ENCODE measurements around the gene TOP1. TPM values are rescaled to one million over a fixed set of nuclear protein-coding genes. Genes with fewer than 3 reads are reported as not detected.
A peak's percentile ranks its signal among the peaks of the same experiment; 100 is the strongest.

The TOP1 gene
- total RNA-seq, 1 donor from 2014 or later = 62.7 TPM

GRCh38 chr20:41167481-41168253 lies 139.0 kb downstream of the TOP1 start:
- H3K36me3 Mint-ChIP-seq (ENCODE audit: low read depth) = peaks cover 84% of the 10 kb centered on the region
- POLR2A ChIA-PET = interaction anchor here (0.5 to 0.9 kb wide), 2 partner anchors 8 to 124 kb away, joined by 3 to 4 read pairs; no protein-coding TSS in a partner anchor
- H3K9me3 Mint-ChIP-seq = no peaks in the 10 kb centered on the region
- no peak overlapping the region for H3K27ac Mint-ChIP-seq
- CTCF ChIA-PET = interaction anchor here (9.7 kb wide), 1 partner anchor 173 kb away, joined by 161 read pairs; the partner anchor contains the start of gene LPIN3
- H3K4me1 Mint-ChIP-seq = peaks cover 11% of the 10 kb centered on the region
- no peaks in the 10 kb centered on the region for H3K27me3 Mint-ChIP-seq
- TF ChIP-seq CTCF (IDR thresholded peaks at IDR 0.05) = no peak
- no peak overlapping the region for H3K4me3 Mint-ChIP-seq
- DNase-seq (no peak), ATAC-seq (ENCODE audit: low read depth) (peak; percentile 25)
- intact Hi-C loops (cut with micrococcal nuclease) = no loop called here

- H3K36me3 Mint-ChIP-seq (ENCODE audit: low read depth) = peaks cover 84% of the 10 kb centered on the region
- no peaks in the 10 kb centered on the region for H3K27me3 Mint-ChIP-seq
- CTCF ChIA-PET = interaction anchor here (1.4 to 9.7 kb wide), 2 partner anchors 33 to 172 kb away, joined by 5 to 161 read pairs; partner anchors contain the start of gene LPIN3
- H3K4me1 Mint-ChIP-seq = peaks cover 10% of the 10 kb centered on the region
- no peak for ATAC-seq (ENCODE audit: low read depth)
- POLR2A ChIA-PET = interaction anchor here (0.9 kb wide), 1 partner anchor 9 kb away, joined by 3 read pairs; no protein-coding TSS in a partner anchor
- no peak for TF ChIP-seq CTCF (IDR thresholded peaks at IDR 0.05)
- intact Hi-C loops (cut with micrococcal nuclease) = no loop called here
- H3K9me3 Mint-ChIP-seq = no peaks in the 10 kb centered on the region
- no peak for DNase-seq
- no peak overlapping the region for H3K4me3 Mint-ChIP-seq
- no peak overlapping the region for H3K27ac Mint-ChIP-seq
Measured at GRCh38 chr20:41168281-41169161, 139.9 kb downstream of the TOP1 start.

- POLR2A ChIA-PET = no interaction called here
- H3K4me1 Mint-ChIP-seq = peaks cover 10% of the 10 kb centered on the region
Measured at GRCh38 chr20:41169162-41169690, 140.6 kb downstream of the TOP1 start.

GRCh38 chr20:41169791-41170351 lies 141.2 kb downstream of the TOP1 start:
- Mint-ChIP-seq H3K36me3 (ENCODE audit: low read depth) (peaks cover 84% of the 10 kb centered on the region), H3K9me3 (no peaks in the 10 kb centered on the region), H3K27ac (no peak overlapping the region), H3K4me1 (peaks cover 10% of the 10 kb centered on the region), H3K4me3 (no peak overlapping the region), H3K27me3 (no peaks in the 10 kb centered on the region)
- ATAC-seq (ENCODE audit: low read depth) (no peak), DNase-seq (no peak)
- ChIA-PET CTCF (interaction anchor here (1.4 to 9.7 kb wide), 2 partner anchors 35 to 171 kb away, joined by 5 to 161 read pairs; partner anchors contain the start of gene LPIN3), POLR2A (no interaction called here)
- no peak for TF ChIP-seq CTCF (IDR thresholded peaks at IDR 0.05)
- intact Hi-C loops (cut with micrococcal nuclease) = loop anchor here (5.0 kb wide), 1 partner anchor 77 kb away; no protein-coding TSS in a partner anchor

More at GRCh38 chr20:41169162-41169690, 140.6 kb downstream of the TOP1 start:
- no peak for TF ChIP-seq CTCF (IDR thresholded peaks at IDR 0.05)
- Mint-ChIP-seq H3K9me3 (no peaks in the 10 kb centered on the region), H3K4me3 (no peak overlapping the region), H3K36me3 (ENCODE audit: low read depth) (peaks cover 84% of the 10 kb centered on the region), H3K27ac (no peak overlapping the region), H3K27me3 (no peaks in the 10 kb centered on the region)
- intact Hi-C loops (cut with micrococcal nuclease) = no loop called here
- ATAC-seq (ENCODE audit: low read depth) = no peak
- DNase-seq = no peak
- CTCF ChIA-PET = interaction anchor here (1.4 to 9.7 kb wide), 2 partner anchors 34 to 171 kb away, joined by 5 to 161 read pairs; partner anchors contain the start of gene LPIN3

All from activated B cell treated with CpG ODN at 0.5 μM for 24 hours (primary cell).